ENCODE measurements around the gene TNFRSF8. TPM values are rescaled to one million over a fixed set of nuclear protein-coding genes. Genes with fewer than 3 reads are reported as not detected.
"Not testable (repeated sequence)": the region's sequence is repeated elsewhere in the genome, so short reads cannot be mapped to it uniquely, and the experiment has no call there.

The TNFRSF8 gene
- total and polyA plus RNA-seq, 4 experiments from 2014 or later, result not detected

DNA sequence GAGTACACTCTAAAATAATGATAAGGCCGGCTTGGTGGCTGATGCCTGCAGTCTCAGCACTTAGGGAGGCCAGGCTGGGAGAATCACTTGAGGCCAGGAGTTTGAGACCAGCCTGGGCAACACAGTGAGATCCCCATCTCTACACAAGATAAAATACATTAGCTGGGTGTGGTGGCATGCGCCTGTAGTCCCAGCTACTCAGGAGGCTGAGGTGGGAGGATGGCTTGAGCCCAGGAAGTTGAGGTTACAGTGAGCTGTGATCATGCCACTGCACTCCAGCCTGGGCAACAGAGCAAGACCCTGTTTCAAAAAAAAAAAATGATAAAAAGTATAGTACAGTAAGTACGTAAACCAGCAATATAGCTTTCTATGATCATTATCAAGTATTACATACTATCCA, 38.0 kb downstream of the TNFRSF8 start:
- POLR2A ChIA-PET (ENCODE audit: partially characterized antibody), result interaction anchor here (0.6 kb wide), 1 partner anchor 79 kb away, joined by 3 read pairs; no protein-coding TSS in a partner anchor

DNA sequence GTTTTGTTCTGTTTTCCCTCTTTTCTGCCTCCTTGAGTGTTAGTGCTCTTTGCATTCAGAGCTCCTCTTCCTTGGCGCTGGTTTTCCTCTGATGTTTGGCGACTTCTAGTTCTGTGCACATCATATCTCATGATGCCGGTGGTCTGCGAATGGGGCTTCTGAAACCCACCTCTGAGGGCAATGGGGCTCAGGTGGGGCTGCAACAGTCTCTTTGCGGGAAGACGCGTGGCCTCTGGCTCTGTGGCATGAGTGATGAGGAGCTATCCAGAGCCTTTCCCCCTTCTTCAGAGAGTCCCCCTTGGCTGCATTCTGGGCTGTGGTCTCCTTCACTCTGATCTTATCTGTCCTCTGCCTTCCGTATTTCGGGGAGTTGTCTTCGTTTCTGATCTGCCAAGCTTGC, 39.0 kb downstream of the TNFRSF8 start:
- no peak overlapping the region for H3K4me3 Mint-ChIP-seq
- no peaks in the 10 kb centered on the region for H3K36me3 ChIP-seq (ENCODE audit: insufficient read depth, low read length)
- H3K9me3 ChIP-seq (ENCODE audit: control insufficient read depth in 1 of 2, low read length in 2 of 2), result no peaks in the 10 kb centered on the region
- H3K36me3 Mint-ChIP-seq, result peaks cover 0 to 2% of the 10 kb centered on the region in 2 donors
- H3K4me3 ChIP-seq (ENCODE audit: low read length in 2 of 2), result no peak overlapping the region
- CTCF ChIA-PET (ENCODE audit: partially characterized antibody), result interaction anchor here (1.1 to 2.1 kb wide), 5 partner anchors 13 to 557 kb away, joined by 3 to 6 read pairs (median 4); no protein-coding TSS in a partner anchor
- H3K4me1 ChIP-seq (ENCODE audit: insufficient read depth, low read length), result no peaks in the 10 kb centered on the region
- H3K27me3 ChIP-seq (ENCODE audit: insufficient read depth, low read length), result no peaks in the 10 kb centered on the region
- no peaks in the 10 kb centered on the region for H3K27me3 Mint-ChIP-seq
- DNase-seq, result no peak
- POLR2A ChIA-PET (ENCODE audit: partially characterized antibody), result interaction anchor here (1.0 to 1.6 kb wide), 2 partner anchors 14 to 97 kb away, joined by 3 to 5 read pairs; no protein-coding TSS in a partner anchor
- H3K27ac Mint-ChIP-seq, result peak overlapping the region in 1 of 7 donors; percentile 15
- intact Hi-C loops (cut with micrococcal nuclease), result no loop called here
- peaks cover 3 to 11% (median 10%) of the 10 kb centered on the region in 4 donors for H3K4me1 Mint-ChIP-seq
- H3K27ac ChIP-seq (ENCODE audit: low read depth, low read length), result no peak overlapping the region
- peaks cover 0 to 15% (median 3%) of the 10 kb centered on the region in 8 donors for H3K9me3 Mint-ChIP-seq

More for the DNA sequence above, 38.0 kb downstream of the TNFRSF8 start:
- H3K9me3 Mint-ChIP-seq, result peaks cover 0 to 15% (median 3%) of the 10 kb centered on the region in 8 donors
- H3K27me3 ChIP-seq (ENCODE audit: insufficient read depth, low read length); intact Hi-C loops (cut with micrococcal nuclease); H3K36me3 Mint-ChIP-seq; H3K4me3 ChIP-seq (ENCODE audit: low read length in 2 of 2); H3K27ac Mint-ChIP-seq; H3K36me3 ChIP-seq (ENCODE audit: insufficient read depth, low read length); H3K4me1 ChIP-seq (ENCODE audit: insufficient read depth, low read length); H3K9me3 ChIP-seq (ENCODE audit: control insufficient read depth in 1 of 2, low read length in 2 of 2); DNase-seq; H3K27ac ChIP-seq (ENCODE audit: low read depth, low read length); H3K27me3 Mint-ChIP-seq: not testable (repeated sequence)
- CTCF ChIA-PET (ENCODE audit: partially characterized antibody), result interaction anchor here (1.1 to 2.1 kb wide), 4 partner anchors 13 to 557 kb away, joined by 3 to 6 read pairs (median 4); no protein-coding TSS in a partner anchor
- H3K4me3 Mint-ChIP-seq, result peak overlapping the region in 1 of 8 donors; percentile 6
- peaks cover 3 to 11% (median 7%) of the 10 kb centered on the region in 4 donors for H3K4me1 Mint-ChIP-seq

DNA sequence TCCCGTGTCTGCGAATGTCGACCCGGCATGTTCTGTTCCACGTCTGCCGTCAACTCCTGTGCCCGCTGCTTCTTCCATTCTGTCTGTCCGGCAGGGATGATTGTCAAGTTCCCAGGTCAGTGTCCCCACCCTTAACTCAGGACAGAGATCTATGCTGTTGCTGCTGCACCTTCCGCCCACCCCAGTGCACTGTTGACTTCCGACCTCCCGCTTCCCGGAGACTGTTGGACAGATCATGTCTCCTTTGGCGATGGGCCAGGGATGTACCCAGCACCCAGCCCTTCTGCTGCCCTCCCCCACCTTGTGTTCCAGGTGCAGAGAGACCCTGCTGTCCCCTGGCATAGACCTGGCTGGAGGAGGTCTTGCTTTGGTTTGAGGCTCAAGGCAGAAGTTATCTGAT, 41.3 kb downstream of the TNFRSF8 start:
- no peaks in the 10 kb centered on the region for H3K36me3 Mint-ChIP-seq
- H3K27ac Mint-ChIP-seq, result peak overlapping the region in 2 of 7 donors; percentile 12 to 52

DNA sequence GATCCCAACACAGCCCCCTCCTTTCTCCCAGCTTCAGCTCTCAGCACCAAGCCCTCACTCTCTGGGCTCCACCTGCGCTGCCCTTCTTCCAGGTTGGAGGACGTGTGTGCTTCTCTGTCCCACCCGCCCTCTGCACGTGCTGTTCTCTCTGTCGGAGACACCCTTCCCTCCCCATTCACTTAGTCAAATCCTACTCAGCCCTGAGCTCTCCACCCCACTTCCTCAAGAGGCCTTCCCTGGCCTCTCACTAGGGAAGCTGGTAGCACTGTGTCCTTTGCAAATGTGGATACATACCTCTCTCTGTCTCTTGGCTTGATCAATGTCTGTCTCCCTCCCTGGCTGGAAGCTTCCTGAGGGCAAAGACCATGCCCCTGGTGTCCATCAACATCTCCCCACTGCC, 43.0 kb downstream of the TNFRSF8 start:
- peak overlapping the region in 3 of 7 donors; percentile 14 to 68 (median 43) for H3K27ac Mint-ChIP-seq
- no peak for DNase-seq

More for the DNA sequence above, 41.3 kb downstream of the TNFRSF8 start:
- no peaks in the 10 kb centered on the region for H3K36me3 ChIP-seq (ENCODE audit: insufficient read depth, low read length)
- H3K4me1 Mint-ChIP-seq, result peaks cover 3 to 11% (median 10%) of the 10 kb centered on the region in 4 donors
- H3K4me3 Mint-ChIP-seq, result no peak overlapping the region
- H3K4me3 ChIP-seq (ENCODE audit: low read length in 2 of 2), result no peak overlapping the region
- CTCF ChIA-PET (ENCODE audit: partially characterized antibody), result no interaction called here
- H3K9me3 Mint-ChIP-seq, result peaks cover 0 to 3% (median 0%) of the 10 kb centered on the region in 8 donors
- no peaks in the 10 kb centered on the region for H3K27me3 ChIP-seq (ENCODE audit: insufficient read depth, low read length)
- no peaks in the 10 kb centered on the region for H3K4me1 ChIP-seq (ENCODE audit: insufficient read depth, low read length)
- H3K27me3 Mint-ChIP-seq, result no peaks in the 10 kb centered on the region
- DNase-seq, result no peak
- POLR2A ChIA-PET (ENCODE audit: partially characterized antibody), result no interaction called here
- intact Hi-C loops (cut with micrococcal nuclease), result no loop called here
- H3K9me3 ChIP-seq (ENCODE audit: control insufficient read depth in 1 of 2, low read length in 2 of 2), result no peaks in the 10 kb centered on the region
- no peak overlapping the region for H3K27ac ChIP-seq (ENCODE audit: low read depth, low read length)

DNA sequence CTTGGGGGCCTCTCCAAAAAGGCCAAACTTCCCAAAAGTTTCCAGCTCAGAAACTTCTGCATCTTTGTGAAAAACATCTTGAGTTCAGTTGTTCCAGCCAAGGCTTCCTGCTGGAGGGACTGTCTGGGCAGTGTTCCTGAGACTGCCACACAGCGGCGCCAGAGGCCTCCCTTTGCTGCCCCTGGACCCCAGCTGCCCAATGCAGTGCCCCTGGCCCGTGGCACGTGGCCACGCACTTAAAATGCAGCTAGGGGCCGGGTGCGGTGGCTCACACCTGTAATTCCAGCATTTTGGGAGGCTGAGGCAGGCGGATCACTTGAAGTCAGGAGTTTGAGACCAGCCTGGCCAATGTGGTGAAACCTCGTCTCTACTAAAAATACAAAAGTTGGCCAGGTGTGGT, 43.8 kb downstream of the TNFRSF8 start:
- H3K27ac ChIP-seq (ENCODE audit: low read depth, low read length); intact Hi-C loops (cut with micrococcal nuclease); H3K36me3 ChIP-seq (ENCODE audit: insufficient read depth, low read length); H3K9me3 Mint-ChIP-seq; POLR2A ChIA-PET (ENCODE audit: partially characterized antibody); H3K27me3 Mint-ChIP-seq; DNase-seq; H3K9me3 ChIP-seq (ENCODE audit: control insufficient read depth in 1 of 2, low read length in 2 of 2); H3K36me3 Mint-ChIP-seq; H3K4me3 ChIP-seq (ENCODE audit: low read length in 2 of 2); H3K27ac Mint-ChIP-seq; H3K4me1 ChIP-seq (ENCODE audit: insufficient read depth, low read length); H3K4me3 Mint-ChIP-seq; H3K27me3 ChIP-seq (ENCODE audit: insufficient read depth, low read length): not testable (repeated sequence)
- CTCF ChIA-PET (ENCODE audit: partially characterized antibody), result interaction anchor here (0.8 to 1.3 kb wide), 3 partner anchors 10 to 17 kb away, joined by 3 read pairs; no protein-coding TSS in a partner anchor
- peaks cover 3 to 11% (median 10%) of the 10 kb centered on the region in 4 donors for H3K4me1 Mint-ChIP-seq

More for the DNA sequence above, 43.0 kb downstream of the TNFRSF8 start:
- no peaks in the 10 kb centered on the region for H3K27me3 ChIP-seq (ENCODE audit: insufficient read depth, low read length)
- no peak overlapping the region for H3K4me3 Mint-ChIP-seq
- no peaks in the 10 kb centered on the region for H3K36me3 ChIP-seq (ENCODE audit: insufficient read depth, low read length)
- H3K4me1 ChIP-seq (ENCODE audit: insufficient read depth, low read length), result no peaks in the 10 kb centered on the region
- H3K9me3 ChIP-seq (ENCODE audit: control insufficient read depth in 1 of 2, low read length in 2 of 2), result no peaks in the 10 kb centered on the region
- peaks cover 0 to 3% (median 0%) of the 10 kb centered on the region in 8 donors for H3K9me3 Mint-ChIP-seq
- intact Hi-C loops (cut with micrococcal nuclease), result no loop called here
- no peaks in the 10 kb centered on the region for H3K36me3 Mint-ChIP-seq
- H3K4me1 Mint-ChIP-seq, result peaks cover 3 to 11% (median 10%) of the 10 kb centered on the region in 4 donors
- POLR2A ChIA-PET (ENCODE audit: partially characterized antibody), result no interaction called here
- CTCF ChIA-PET (ENCODE audit: partially characterized antibody), result interaction anchor here (0.8 to 1.2 kb wide), 2 partner anchors 9 to 18 kb away, joined by 3 read pairs; no protein-coding TSS in a partner anchor
- H3K27ac ChIP-seq (ENCODE audit: low read depth, low read length), result no peak overlapping the region
- no peak overlapping the region for H3K4me3 ChIP-seq (ENCODE audit: low read length in 2 of 2)
- H3K27me3 Mint-ChIP-seq, result no peaks in the 10 kb centered on the region

DNA sequence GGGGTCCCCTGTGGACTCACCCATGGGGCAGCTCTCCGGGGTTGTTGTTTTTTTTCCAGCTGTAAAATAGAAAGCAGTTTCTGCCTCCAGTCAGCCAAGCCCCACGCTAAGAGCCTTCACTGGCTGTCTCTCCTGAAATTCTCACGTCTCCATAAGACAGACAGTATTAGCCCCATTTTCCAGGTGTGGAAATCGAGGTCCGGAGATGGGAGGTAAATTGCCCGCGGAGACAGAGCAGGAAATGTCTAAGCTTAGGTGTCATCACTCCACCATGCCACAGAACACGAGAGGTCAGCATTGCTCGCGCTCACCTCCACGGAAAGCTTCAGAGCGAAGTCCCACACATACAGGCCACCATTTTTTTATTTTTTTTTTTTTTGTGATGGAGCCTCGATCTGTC, 44.6 kb downstream of the TNFRSF8 start:
- H3K36me3 Mint-ChIP-seq, result no peaks in the 10 kb centered on the region
- ChIA-PET CTCF (ENCODE audit: partially characterized antibody) (interaction anchor here (0.8 to 1.3 kb wide), 3 partner anchors 14 to 102 kb away, joined by 3 to 4 read pairs (median 3); no protein-coding TSS in a partner anchor), POLR2A (ENCODE audit: partially characterized antibody) (no interaction called here)
- Histone ChIP-seq H3K4me1 (ENCODE audit: insufficient read depth, low read length) (no peaks in the 10 kb centered on the region), H3K27me3 (ENCODE audit: insufficient read depth, low read length) (no peaks in the 10 kb centered on the region), H3K36me3 (ENCODE audit: insufficient read depth, low read length) (no peaks in the 10 kb centered on the region), H3K9me3 (ENCODE audit: control insufficient read depth in 1 of 2, low read length in 2 of 2) (no peaks in the 10 kb centered on the region), H3K27ac (ENCODE audit: low read depth, low read length) (no peak overlapping the region), H3K4me3 (ENCODE audit: low read length in 2 of 2) (no peak overlapping the region)
- no peak for DNase-seq
- H3K4me3 Mint-ChIP-seq, result no peak overlapping the region
- intact Hi-C loops (cut with micrococcal nuclease), result no loop called here
- no peaks in the 10 kb centered on the region for H3K27me3 Mint-ChIP-seq
- H3K9me3 Mint-ChIP-seq, result peaks cover 0 to 3% (median 0%) of the 10 kb centered on the region in 8 donors
- H3K4me1 Mint-ChIP-seq, result peaks cover 2 to 8% (median 5%) of the 10 kb centered on the region in 4 donors
- no peak overlapping the region for H3K27ac Mint-ChIP-seq

DNA sequence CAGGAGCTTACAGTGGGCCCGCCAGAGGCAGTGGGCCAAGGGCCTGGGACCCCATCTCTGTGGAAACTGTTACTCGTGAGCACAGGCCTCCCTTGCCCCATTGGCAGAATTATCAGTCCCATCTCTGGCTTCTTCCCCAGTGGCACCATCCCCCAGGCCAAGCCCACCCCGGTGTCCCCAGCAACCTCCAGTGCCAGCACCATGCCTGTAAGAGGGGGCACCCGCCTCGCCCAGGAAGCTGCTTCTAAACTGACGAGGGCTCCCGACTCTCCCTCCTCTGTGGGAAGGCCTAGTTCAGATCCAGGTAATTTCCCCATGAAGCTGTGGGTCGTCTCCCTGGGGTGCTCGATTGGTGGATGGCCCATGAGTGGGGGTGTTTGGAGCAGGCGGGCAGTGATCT, 46.8 kb downstream of the TNFRSF8 start:
- Histone ChIP-seq H3K27me3 (ENCODE audit: insufficient read depth, low read length) (no peaks in the 10 kb centered on the region), H3K9me3 (ENCODE audit: control insufficient read depth in 1 of 2, low read length in 2 of 2) (no peaks in the 10 kb centered on the region), H3K27ac (ENCODE audit: low read depth, low read length) (no peak overlapping the region), H3K4me1 (ENCODE audit: insufficient read depth, low read length) (peaks cover 4% of the 10 kb centered on the region), H3K4me3 (ENCODE audit: low read length in 2 of 2) (no peak overlapping the region), H3K36me3 (ENCODE audit: insufficient read depth, low read length) (no peaks in the 10 kb centered on the region)
- ChIA-PET CTCF (ENCODE audit: partially characterized antibody) (no interaction called here), POLR2A (ENCODE audit: partially characterized antibody) (no interaction called here)
- Mint-ChIP-seq H3K4me3 (no peak overlapping the region), H3K9me3 (peaks cover 0 to 3% (median 0%) of the 10 kb centered on the region in 8 donors), H3K27ac (peak overlapping the region in 1 of 7 donors; percentile 51), H3K4me1 (peaks cover 3 to 10% (median 8%) of the 10 kb centered on the region in 4 donors), H3K36me3 (no peaks in the 10 kb centered on the region), H3K27me3 (no peaks in the 10 kb centered on the region)
- intact Hi-C loops (cut with micrococcal nuclease), result no loop called here
- no peak for DNase-seq

Data from CD4-positive, alpha-beta memory T cell (primary cell).